GM20000 (cell line): ENCODE measurements around the gene RAB31.

ENCODE experiments used
- DNase-seq: peaks from one replicate; pipeline ENCODE4 v3.0.0; 2012; ENCODE audit warnings: low spot score
- CTCF ChIP-seq: IDR thresholded peaks from 2 replicates; pipeline ENCODE4 v1.5.1; 2012; ENCODE audit warnings: mild to moderate bottlenecking, control low read depth; ENCODE audit errors: extremely low read depth, missing control alignments

RAB31 gene

GRCh38 chr18:9806905-9807304, 98.8 kb downstream of the RAB31 start:
- no peak for TF ChIP-seq CTCF
- no peak for DNase-seq

- TF ChIP-seq CTCF: no peak
- no peak for DNase-seq
These were observed 100.5 kb downstream of the RAB31 start for GRCh38 chr18:9808295-9809241.

GRCh38 chr18:9809697-9810096, 101.6 kb downstream of the RAB31 start:
- DNase-seq: no peak
- no peak for TF ChIP-seq CTCF

GRCh38 chr18:9810299-9810698, 102.2 kb downstream of the RAB31 start:
- no peak for DNase-seq
- no peak for TF ChIP-seq CTCF

- no peak for DNase-seq
- no peak for TF ChIP-seq CTCF
These were observed 103.0 kb downstream of the RAB31 start for GRCh38 chr18:9810994-9811705.

GRCh38 chr18:9811978-9812377, 103.9 kb downstream of the RAB31 start:
- no peak for TF ChIP-seq CTCF
- DNase-seq: no peak

- no peak for TF ChIP-seq CTCF
- DNase-seq: no peak
These were observed 106.3 kb downstream of the RAB31 start for GRCh38 chr18:9814431-9814830.
